GM13977 (cell line): Measurements from ENCODE around the gene C12orf75.

ENCODE experiments used
- DNase-seq: peaks from one replicate; pipeline ENCODE4 v3.0.0; 2012; ENCODE audit warnings: low spot score
- in situ Hi-C: fragments of 300-500 bp; cut with MboI; formaldehyde crosslinking; loops from one replicate; pipeline ENCODE4 v1.12.0; 2022; ENCODE audit warnings: low sequenced_read_pairs, low pct_unique_long_range_greater_than_20kb, mixed read lengths, inconsistent platforms; ENCODE audit not compliant: unreplicated experiment
- TF ChIP-seq, protein P1 (sequence below): IDR thresholded peaks from 2 replicates; pipeline ENCODE4 v1.5.1; 2012; ENCODE audit warnings: mild to moderate bottlenecking, control low read depth; ENCODE audit not compliant: insufficient read depth; ENCODE audit errors: extremely low read depth, missing control alignments

C12orf75 gene

DNA sequence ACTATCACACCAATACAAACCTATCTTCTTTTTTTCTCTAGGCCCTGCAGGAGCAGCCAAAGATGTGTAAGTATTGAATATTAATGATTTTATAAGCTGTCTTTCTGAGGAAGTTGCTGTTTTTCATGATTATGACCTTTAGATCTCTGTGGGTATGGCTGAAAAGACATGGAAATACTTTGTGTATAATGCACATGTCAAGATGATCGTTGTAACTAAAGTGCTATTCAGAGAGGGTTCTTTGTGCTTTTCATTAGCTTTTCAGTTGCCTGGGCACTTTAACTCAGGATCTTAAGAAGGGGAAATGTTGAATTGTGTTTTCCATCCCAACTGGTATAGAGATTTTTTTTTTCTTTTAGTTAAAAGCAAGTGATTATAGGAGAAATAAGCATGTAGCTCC, 18.1 kb downstream of the C12orf75 start:
- in situ Hi-C loops, result no loop called here
- DNase-seq, result no peak
- TF ChIP-seq, protein P1, sequence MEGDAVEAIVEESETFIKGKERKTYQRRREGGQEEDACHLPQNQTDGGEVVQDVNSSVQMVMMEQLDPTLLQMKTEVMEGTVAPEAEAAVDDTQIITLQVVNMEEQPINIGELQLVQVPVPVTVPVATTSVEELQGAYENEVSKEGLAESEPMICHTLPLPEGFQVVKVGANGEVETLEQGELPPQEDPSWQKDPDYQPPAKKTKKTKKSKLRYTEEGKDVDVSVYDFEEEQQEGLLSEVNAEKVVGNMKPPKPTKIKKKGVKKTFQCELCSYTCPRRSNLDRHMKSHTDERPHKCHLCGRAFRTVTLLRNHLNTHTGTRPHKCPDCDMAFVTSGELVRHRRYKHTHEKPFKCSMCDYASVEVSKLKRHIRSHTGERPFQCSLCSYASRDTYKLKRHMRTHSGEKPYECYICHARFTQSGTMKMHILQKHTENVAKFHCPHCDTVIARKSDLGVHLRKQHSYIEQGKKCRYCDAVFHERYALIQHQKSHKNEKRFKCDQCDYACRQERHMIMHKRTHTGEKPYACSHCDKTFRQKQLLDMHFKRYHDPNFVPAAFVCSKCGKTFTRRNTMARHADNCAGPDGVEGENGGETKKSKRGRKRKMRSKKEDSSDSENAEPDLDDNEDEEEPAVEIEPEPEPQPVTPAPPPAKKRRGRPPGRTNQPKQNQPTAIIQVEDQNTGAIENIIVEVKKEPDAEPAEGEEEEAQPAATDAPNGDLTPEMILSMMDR, result no peak

DNA sequence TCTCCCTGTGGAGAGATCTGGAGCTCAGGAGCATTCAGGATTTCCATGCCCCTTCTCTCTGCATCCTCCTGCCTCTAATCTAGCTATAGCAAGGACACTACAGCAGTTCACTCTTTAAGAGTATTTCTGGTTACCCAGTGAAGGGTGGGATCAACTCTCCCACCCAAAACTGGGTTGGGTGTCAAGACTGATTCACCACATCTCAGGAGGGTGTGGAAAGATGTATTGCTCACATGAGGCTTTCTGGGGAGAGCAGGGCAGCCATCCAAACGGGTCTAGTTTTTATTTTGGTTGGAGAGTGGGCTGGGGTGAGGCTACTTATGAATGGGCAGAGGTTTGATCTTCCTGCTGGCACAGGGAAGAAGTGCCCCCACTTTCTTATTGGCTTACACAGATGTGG, 18.6 kb downstream of the C12orf75 start:
- in situ Hi-C loops, result no loop called here
- DNase-seq, result no peak
- TF ChIP-seq, protein P1, result no peak

DNA sequence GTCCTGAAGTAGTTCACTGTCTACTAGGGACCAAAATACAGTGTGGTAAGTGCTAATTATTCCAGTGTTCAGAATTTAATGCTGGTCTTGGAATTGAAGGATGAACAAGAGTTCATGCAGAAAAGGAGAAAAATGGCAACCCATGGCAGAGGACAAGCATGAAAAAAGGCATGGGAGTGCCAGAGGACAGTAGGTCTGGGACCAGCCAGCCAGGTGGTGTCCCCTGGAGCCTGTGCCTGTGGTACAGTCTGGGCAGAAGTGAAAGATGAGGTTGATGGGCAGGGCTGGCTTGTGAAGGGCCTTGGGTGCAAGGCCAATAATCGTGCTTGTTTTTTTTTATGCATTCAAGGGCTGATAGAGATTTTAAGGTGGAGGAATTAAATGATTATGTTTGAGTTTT, 21.0 kb downstream of the C12orf75 start:
- in situ Hi-C loops, result no loop called here
- TF ChIP-seq, protein P1, result no peak
- DNase-seq, result no peak

DNA sequence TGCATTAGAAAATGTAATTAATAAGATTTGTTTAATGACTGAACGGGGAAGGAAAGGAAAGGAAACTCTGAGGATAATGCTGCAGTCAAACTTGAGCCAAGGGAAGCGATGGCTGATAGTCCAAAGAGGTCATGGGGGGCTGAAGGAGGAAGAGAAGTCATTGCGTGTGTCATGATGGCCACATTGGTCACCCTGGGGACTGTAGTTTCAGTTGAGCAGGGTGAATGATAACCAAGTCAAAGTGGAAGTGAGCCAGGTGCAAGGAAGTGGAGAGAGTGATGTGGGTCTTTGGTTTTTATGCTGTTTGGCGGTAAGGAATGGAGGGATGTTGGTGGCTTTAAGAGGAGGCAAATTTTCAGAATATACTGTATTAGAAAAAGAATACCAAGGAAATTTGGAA, 21.6 kb downstream of the C12orf75 start:
- in situ Hi-C loops, result no loop called here
- peak; percentile 44 for DNase-seq
- TF ChIP-seq, protein P1, result no peak

DNA sequence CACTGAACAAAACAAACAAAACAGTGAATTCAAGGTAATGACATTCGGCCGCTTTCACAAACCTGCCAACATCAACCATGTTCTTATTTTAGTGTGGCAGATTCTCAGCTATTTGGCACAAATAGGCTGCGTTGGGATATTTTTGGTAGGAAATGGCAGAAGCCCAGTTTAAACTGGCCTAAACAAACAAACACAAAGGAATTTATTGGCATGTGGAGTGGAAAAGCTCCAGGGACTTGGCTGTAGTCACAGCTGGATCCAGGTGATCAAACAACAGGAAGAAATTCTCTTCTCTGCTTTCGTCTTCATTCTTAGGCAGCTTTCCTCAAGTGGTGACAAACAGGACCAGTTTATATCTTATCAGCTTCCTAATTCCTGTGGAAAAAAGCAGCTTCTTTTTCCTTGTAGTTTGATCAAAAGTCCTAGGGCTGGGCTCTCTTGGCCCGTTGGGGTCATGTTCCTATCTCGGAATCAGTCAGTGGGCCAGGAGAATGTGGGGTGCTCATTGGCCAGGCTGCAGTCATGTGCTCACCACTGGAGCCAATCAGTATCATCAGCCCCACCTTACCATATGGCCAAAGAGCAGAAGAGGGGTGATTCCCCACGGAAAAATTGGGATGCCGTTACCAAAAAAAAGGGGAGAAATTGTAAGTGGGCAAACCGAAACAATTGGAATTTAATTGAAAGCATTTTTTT, 22.6 kb downstream of the C12orf75 start:
- DNase-seq, result no peak
- in situ Hi-C loops, result no loop called here
- TF ChIP-seq, protein P1, result no peak

DNA sequence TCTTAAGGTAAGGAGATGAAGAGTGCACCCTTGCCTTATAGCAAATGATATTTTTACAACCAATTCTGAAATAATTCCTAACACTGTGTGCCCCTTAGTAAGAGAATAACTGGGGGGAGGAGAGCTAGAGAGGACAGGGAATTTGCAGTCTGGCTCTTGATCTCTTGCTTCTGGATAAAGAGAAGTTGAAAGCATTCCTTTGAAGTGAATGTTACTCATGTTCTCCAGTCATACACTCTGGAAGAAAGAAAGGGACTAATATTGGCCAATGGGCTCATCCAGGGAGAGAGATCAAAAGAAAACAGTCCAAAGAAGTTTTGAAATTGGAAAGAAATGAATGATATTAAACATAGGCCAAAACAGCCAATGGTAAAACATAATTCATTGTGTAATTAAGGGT, 25.3 kb downstream of the C12orf75 start:
- no peak for DNase-seq
- in situ Hi-C loops, result no loop called here
- TF ChIP-seq, protein P1, result no peak
